ENCODE data around the gene ADAT3.

DNA sequence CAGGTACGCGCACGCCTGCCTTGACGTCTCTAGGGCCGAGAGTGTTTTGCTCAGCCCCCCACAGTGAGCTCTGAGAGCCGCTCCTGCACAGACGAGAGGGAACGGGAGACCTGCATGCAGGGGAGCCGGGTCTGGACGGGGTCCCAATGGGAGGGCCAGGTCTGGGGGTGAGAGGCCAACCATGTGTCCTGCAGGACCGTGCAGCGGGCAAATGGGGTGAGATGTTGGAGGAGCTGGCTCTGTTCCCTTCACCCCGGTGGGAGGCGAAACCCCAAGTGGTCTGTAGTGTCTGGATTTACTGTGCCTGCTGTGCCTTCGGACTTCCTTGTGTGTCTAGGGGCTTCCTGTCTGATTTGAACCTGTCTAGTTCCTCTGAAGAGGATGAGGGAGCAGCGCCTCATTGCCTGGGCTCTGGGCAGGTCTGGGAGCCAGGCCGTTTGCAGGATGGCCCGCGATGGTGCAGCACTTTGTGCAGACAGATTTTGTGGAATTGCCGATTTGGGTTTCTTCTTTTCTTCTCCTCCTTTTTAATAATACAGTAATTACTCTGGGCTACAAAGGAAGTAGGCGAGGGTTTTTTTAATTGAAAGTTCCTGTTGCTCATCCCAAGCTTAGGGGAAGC lies 37.8 kb downstream of the ADAT3 start:
- TF ChIP-seq, protein P1, sequence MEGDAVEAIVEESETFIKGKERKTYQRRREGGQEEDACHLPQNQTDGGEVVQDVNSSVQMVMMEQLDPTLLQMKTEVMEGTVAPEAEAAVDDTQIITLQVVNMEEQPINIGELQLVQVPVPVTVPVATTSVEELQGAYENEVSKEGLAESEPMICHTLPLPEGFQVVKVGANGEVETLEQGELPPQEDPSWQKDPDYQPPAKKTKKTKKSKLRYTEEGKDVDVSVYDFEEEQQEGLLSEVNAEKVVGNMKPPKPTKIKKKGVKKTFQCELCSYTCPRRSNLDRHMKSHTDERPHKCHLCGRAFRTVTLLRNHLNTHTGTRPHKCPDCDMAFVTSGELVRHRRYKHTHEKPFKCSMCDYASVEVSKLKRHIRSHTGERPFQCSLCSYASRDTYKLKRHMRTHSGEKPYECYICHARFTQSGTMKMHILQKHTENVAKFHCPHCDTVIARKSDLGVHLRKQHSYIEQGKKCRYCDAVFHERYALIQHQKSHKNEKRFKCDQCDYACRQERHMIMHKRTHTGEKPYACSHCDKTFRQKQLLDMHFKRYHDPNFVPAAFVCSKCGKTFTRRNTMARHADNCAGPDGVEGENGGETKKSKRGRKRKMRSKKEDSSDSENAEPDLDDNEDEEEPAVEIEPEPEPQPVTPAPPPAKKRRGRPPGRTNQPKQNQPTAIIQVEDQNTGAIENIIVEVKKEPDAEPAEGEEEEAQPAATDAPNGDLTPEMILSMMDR (IDR thresholded peaks at IDR 0.05) = no peak
- no peak for TF ChIP-seq POLR2A (IDR thresholded peaks at IDR 0.05)
